ENCODE results near the gene RYR2.

DNA sequence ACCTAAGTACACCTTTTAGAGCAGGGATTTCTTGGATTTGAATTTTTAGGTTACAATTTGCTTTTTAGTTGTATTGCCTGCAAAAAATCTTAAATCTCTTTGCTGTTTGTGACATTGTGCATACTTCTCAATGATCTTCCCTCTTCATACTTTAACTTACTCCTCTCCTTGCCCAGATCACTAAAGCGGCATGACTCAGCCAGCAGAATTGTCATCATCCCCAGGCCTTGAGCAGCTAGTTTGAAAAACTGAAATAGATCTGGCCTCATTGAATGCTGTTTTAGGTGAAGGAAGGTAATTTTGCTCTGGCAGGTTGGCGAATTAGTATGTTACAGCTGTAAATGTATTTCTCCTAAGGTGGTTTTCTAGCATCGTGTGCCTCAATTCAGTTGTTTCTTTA lies 145.9 kb downstream of the RYR2 start:
- TF ChIP-seq, protein P1, sequence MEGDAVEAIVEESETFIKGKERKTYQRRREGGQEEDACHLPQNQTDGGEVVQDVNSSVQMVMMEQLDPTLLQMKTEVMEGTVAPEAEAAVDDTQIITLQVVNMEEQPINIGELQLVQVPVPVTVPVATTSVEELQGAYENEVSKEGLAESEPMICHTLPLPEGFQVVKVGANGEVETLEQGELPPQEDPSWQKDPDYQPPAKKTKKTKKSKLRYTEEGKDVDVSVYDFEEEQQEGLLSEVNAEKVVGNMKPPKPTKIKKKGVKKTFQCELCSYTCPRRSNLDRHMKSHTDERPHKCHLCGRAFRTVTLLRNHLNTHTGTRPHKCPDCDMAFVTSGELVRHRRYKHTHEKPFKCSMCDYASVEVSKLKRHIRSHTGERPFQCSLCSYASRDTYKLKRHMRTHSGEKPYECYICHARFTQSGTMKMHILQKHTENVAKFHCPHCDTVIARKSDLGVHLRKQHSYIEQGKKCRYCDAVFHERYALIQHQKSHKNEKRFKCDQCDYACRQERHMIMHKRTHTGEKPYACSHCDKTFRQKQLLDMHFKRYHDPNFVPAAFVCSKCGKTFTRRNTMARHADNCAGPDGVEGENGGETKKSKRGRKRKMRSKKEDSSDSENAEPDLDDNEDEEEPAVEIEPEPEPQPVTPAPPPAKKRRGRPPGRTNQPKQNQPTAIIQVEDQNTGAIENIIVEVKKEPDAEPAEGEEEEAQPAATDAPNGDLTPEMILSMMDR (IDR thresholded peaks at IDR 0.05) = no peak
- no peak for TF ChIP-seq POLR2A (IDR thresholded peaks at IDR 0.05)
